PC-9 (cell line): ENCODE data around the gene GLI1. TPM values are rescaled to one million over a fixed set of nuclear protein-coding genes. Genes with fewer than 3 reads are reported as not detected.

Source experiments
- BruUV-seq: library from RNA; stranded (reverse); fragments of 400-500 nt; replicated peaks from 2 replicates; lab custom pipeline; 2021; lab: Mats Ljungman, UMichigan
- CTCF ChIA-PET: fragments of 300-600 bp; sonication (Branson Sonifier 250); formaldehyde crosslinking; loops from one replicate; lab custom pipeline; 2022; ENCODE audit warnings: antibody characterized with exemption; lab: Charles Lee
- POLR2A ChIA-PET: fragments of 300-600 bp; sonication (Branson Sonifier 250); formaldehyde crosslinking; loops from one replicate; lab custom pipeline; 2022; ENCODE audit warnings: antibody characterized with exemption; ENCODE audit not compliant: unreplicated experiment; lab: Charles Lee
- DNase-seq, 2 experiments: peaks; one replicate each; pipeline versions ENCODE4 v3.0.0 to v3.0.0-alpha.2; 2015 to 2022; ENCODE audit warnings: mixed read lengths in 1 of 2
- H2AFZ ChIP-seq: fragments of 200-600 bp; sonication (generic); 2 replicates; pipeline ENCODE4 v1.8.1; 2017; ENCODE audit warnings: antibody characterized with exemption
- H3F3A ChIP-seq: fragments of 200-600 bp; sonication (generic); 2 replicates; pipeline ENCODE4 v1.8.1; 2017; ENCODE audit warnings: antibody characterized with exemption, mild to moderate bottlenecking, low read depth; ENCODE audit not compliant: insufficient read depth
- H3K27ac ChIP-seq: fragments of 200-600 bp; sonication (generic); 2 replicates; pipeline ENCODE4 v1.6.1; 2016; ENCODE audit warnings: mixed run types
- H3K27me3 ChIP-seq: fragments of 200-600 bp; sonication (generic); 2 replicates; pipeline ENCODE4 v1.6.1; 2016; ENCODE audit warnings: low read depth, mixed run types; ENCODE audit not compliant: insufficient read depth
- H3K36me3 ChIP-seq: fragments of 200-600 bp; sonication (generic); 2 replicates; pipeline ENCODE4 v1.6.1; 2016; ENCODE audit warnings: low read depth, mixed run types
- H3K4me1 ChIP-seq: fragments of 200-600 bp; sonication (generic); replicated peaks from 2 replicates; pipeline ENCODE4 v1.6.1; 2016; ENCODE audit warnings: mixed run types; ENCODE audit not compliant: insufficient read depth
- H3K4me2 ChIP-seq: fragments of 200-600 bp; sonication (generic); 2 replicates; pipeline ENCODE4 v1.6.1; 2017; ENCODE audit warnings: mixed run types
- H3K4me3 ChIP-seq: fragments of 200-600 bp; sonication (generic); 2 replicates; pipeline ENCODE4 v1.6.1; 2016; ENCODE audit warnings: mixed run types
- H3K79me2 ChIP-seq: fragments of 200-600 bp; sonication (generic); 2 replicates; pipeline ENCODE4 v1.6.1; 2017; ENCODE audit warnings: low read depth, mixed run types
- H3K9me2 ChIP-seq: fragments of 200-600 bp; sonication (generic); 2 replicates; pipeline ENCODE4 v1.8.1; 2017; ENCODE audit warnings: mild to moderate bottlenecking; ENCODE audit not compliant: insufficient read depth
- H3K9me3 ChIP-seq: fragments of 200-600 bp; sonication (generic); 2 replicates; pipeline ENCODE4 v1.8.1; 2016; ENCODE audit warnings: low read depth; ENCODE audit not compliant: insufficient read depth
- H4K20me1 ChIP-seq: fragments of 200-600 bp; sonication (generic); 2 replicates; pipeline ENCODE4 v1.8.1; 2017; ENCODE audit not compliant: insufficient read depth
- EZH2 ChIP-seq: fragments of 200-600 bp; sonication (generic); IDR thresholded peaks from 2 replicates; pipeline ENCODE4 v1.8.0; 2017; ENCODE audit warnings: antibody characterized with exemption, low read depth
- intact Hi-C: fragments of 100-400 bp; cut with micrococcal nuclease; formaldehyde crosslinking; loops from one replicate; pipeline ENCODE4 v1.10.0; 2022; ENCODE audit not compliant: unreplicated experiment
- total RNA-seq: library from RNA; stranded (reverse); gene quantifications from 2 replicates; pipeline ENCODE4 v1.2.3, GENCODE V29; 2021
- TF ChIP-seq, protein P1 (sequence below): fragments of 200-600 bp; sonication (generic); conservative IDR thresholded peaks from 2 replicates; pipeline ENCODE4 v1.6.1; 2017; ENCODE audit warnings: mixed run types, antibody characterized with exemption, mild to moderate bottlenecking, moderate library complexity

GLI1 gene
- total RNA-seq, 1 experiment from 2014 or later, result not detected

DNA sequence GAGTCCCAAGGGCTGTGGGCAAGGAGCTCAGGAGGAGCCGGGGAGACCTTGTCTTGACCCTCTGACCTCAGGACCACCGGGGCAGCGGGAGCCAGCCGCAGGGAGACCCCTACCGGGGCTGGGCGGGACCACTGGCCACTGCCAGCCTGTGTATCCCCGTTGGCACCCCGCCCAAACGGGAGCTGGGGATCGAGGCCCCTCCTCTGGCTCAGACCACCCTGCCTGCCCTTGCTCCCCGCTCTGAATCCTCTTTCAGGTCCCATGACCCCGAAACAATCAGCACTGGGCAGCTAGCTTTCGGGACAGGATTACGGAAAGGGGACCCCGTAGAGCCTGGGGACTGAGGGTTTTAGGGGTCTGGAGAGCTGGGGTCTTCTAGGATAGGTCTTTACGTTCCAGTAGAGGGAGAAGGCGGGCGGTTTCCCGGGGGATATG, 1.3 kb downstream of the GLI1 start:
- Histone ChIP-seq H3K4me3 (peak overlapping the region; percentile 57; the same call in 1 of the 2 replicates), H3K27ac (no peak overlapping the region), H2AFZ (no peak overlapping the region), H3F3A (no peaks in the 10 kb centered on the region), H4K20me1 (no peaks in the 10 kb centered on the region), H3K9me3 (no peaks in the 10 kb centered on the region), H3K27me3 (peaks cover 46% of the 10 kb centered on the region), H3K9me2 (no peaks in the 10 kb centered on the region), H3K4me2 (peak overlapping the region; percentile 99), H3K79me2 (no peaks in the 10 kb centered on the region), H3K4me1 (peaks cover 36% of the 10 kb centered on the region), H3K36me3 (no peaks in the 10 kb centered on the region)
- intact Hi-C loops, result loop anchor here (5.0 kb wide), 1 partner anchor 171 kb away; the partner anchor contains the start of gene B4GALNT1
- ChIA-PET CTCF (interaction anchor here (1.0 kb wide), 1 partner anchor 195 kb away, joined by 4 read pairs; no protein-coding TSS in a partner anchor), POLR2A (no interaction called here)
- TF ChIP-seq EZH2, result no peak
- TF ChIP-seq, protein P1, sequence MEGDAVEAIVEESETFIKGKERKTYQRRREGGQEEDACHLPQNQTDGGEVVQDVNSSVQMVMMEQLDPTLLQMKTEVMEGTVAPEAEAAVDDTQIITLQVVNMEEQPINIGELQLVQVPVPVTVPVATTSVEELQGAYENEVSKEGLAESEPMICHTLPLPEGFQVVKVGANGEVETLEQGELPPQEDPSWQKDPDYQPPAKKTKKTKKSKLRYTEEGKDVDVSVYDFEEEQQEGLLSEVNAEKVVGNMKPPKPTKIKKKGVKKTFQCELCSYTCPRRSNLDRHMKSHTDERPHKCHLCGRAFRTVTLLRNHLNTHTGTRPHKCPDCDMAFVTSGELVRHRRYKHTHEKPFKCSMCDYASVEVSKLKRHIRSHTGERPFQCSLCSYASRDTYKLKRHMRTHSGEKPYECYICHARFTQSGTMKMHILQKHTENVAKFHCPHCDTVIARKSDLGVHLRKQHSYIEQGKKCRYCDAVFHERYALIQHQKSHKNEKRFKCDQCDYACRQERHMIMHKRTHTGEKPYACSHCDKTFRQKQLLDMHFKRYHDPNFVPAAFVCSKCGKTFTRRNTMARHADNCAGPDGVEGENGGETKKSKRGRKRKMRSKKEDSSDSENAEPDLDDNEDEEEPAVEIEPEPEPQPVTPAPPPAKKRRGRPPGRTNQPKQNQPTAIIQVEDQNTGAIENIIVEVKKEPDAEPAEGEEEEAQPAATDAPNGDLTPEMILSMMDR, result no peak
- BruUV-seq, result no TSS peak
- no peak for DNase-seq

DNA sequence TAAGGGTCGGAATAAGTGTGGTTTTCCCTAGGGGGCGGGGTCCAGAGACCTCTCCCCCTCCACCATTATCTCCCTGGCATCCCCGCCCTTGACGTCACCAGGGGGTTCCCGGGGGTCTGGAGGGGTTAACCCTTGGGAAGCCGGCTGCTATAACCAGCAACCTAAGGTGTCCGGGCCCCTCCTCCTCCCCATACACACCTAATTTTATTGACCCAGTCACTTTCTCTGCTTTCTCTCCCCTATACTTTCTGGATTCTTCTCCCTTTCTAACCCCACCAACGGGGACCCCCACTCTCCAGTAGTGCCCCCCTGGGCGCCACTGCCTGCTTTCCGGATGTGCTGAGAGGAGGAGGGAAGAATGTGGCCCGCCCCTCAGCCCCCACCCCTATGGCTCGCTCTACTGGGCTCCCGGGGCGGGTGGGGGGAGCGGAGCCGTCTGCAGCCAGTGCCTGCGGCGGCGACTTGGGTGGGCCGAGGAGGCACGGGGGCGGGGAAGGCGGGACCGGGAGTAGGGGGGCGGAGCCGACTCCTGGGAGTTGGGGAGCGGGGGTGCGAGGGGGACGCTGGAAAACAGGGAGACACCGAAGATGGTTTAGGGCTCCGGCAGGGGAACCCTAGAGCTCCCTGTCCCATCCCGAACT, 1.8 kb downstream of the GLI1 start:
- ChIA-PET CTCF (interaction anchor here (1.0 kb wide), 1 partner anchor 196 kb away, joined by 4 read pairs; no protein-coding TSS in a partner anchor), POLR2A (no interaction called here)
- intact Hi-C loops, result loop anchor here (5.0 kb wide), 1 partner anchor 171 kb away; the partner anchor contains the start of gene B4GALNT1
- Histone ChIP-seq H3K27ac (no peak overlapping the region), H3K79me2 (no peaks in the 10 kb centered on the region), H3K9me3 (no peaks in the 10 kb centered on the region), H2AFZ (peak overlapping the region; percentile 41; the same call in 1 of the 2 replicates), H3K36me3 (no peaks in the 10 kb centered on the region), H3K4me2 (peak overlapping the region; percentile 99), H4K20me1 (no peaks in the 10 kb centered on the region), H3K9me2 (no peaks in the 10 kb centered on the region), H3K27me3 (peaks cover 52% of the 10 kb centered on the region), H3F3A (no peaks in the 10 kb centered on the region), H3K4me1 (peaks cover 30% of the 10 kb centered on the region), H3K4me3 (peak overlapping the region; percentile 57)
- peak in 1 of 2 experiments; percentile 39 for DNase-seq
- no TSS peak for BruUV-seq
- TF ChIP-seq EZH2, result no peak
- TF ChIP-seq, protein P1, result no peak

DNA sequence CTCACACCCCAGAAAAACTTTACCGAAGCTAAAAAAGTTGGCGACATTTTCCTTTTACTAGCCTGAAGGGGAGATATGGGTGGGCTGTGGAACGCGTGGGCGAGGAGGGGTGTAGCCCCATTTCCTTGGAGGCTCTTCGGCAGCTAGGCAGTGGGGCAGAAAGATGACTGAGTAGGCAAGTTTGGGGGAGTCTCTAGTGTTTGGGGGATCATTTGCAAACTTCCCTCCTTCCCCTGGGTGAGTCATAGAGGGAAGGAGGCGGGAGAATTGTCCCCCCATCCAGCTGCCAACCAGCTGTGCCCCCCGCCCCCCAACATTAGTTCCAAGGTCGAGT, 2.3 kb downstream of the GLI1 start:
- intact Hi-C loops, result loop anchor here (2.0 to 5.0 kb wide), 2 partner anchors 170 to 231 kb away; partner anchors contain the start of gene B4GALNT1
- Histone ChIP-seq H3K79me2 (no peaks in the 10 kb centered on the region), H3K27me3 (peaks cover 57% of the 10 kb centered on the region), H3F3A (no peaks in the 10 kb centered on the region), H4K20me1 (no peaks in the 10 kb centered on the region), H2AFZ (peak overlapping the region; percentile 41; the same call in 1 of the 2 replicates), H3K4me3 (peak overlapping the region; percentile 57), H3K36me3 (no peaks in the 10 kb centered on the region), H3K27ac (no peak overlapping the region), H3K4me1 (peaks cover 25% of the 10 kb centered on the region), H3K9me3 (no peaks in the 10 kb centered on the region), H3K4me2 (peak overlapping the region; percentile 99), H3K9me2 (no peaks in the 10 kb centered on the region)
- TF ChIP-seq EZH2, result no peak; the same call in 1 of the 2 replicates
- TF ChIP-seq, protein P1, result no peak
- DNase-seq, result no peak
- ChIA-PET CTCF (no interaction called here), POLR2A (no interaction called here)
- BruUV-seq, result no TSS peak
